Measurements from ENCODE around the gene FAT3.

Gene FAT3

GRCh38 chr11:92264350-92264749, 39.7 kb downstream of the FAT3 start:
- Histone ChIP-seq H3K27ac (ENCODE audit: low read depth, low read length) (no peak overlapping the region), H3K4me1 (ENCODE audit: control insufficient read depth, insufficient read depth, low read length) (peaks cover 54% of the 10 kb centered on the region), H3K9ac (ENCODE audit: low read depth, low read length) (no peak overlapping the region), H3K36me3 (ENCODE audit: control insufficient read depth, insufficient read depth, low read length) (no peaks in the 10 kb centered on the region), H3K9me3 (ENCODE audit: control insufficient read depth, insufficient read depth, low read length) (no peaks in the 10 kb centered on the region), H3K27me3 (ENCODE audit: control insufficient read depth, insufficient read depth, low read length) (no peaks in the 10 kb centered on the region), H3K4me3 (ENCODE audit: low read depth, low read length) (no peak overlapping the region)

- Histone ChIP-seq H3K27ac (ENCODE audit: low read depth, low read length) (no peak overlapping the region), H3K9ac (ENCODE audit: low read depth, low read length) (no peak overlapping the region), H3K4me1 (ENCODE audit: control insufficient read depth, insufficient read depth, low read length) (peaks cover 44% of the 10 kb centered on the region), H3K27me3 (ENCODE audit: control insufficient read depth, insufficient read depth, low read length) (no peaks in the 10 kb centered on the region), H3K36me3 (ENCODE audit: control insufficient read depth, insufficient read depth, low read length) (no peaks in the 10 kb centered on the region), H3K9me3 (ENCODE audit: control insufficient read depth, insufficient read depth, low read length) (no peaks in the 10 kb centered on the region), H3K4me3 (ENCODE audit: low read depth, low read length) (no peak overlapping the region)
Observed at GRCh38 chr11:92266806-92267205, 42.2 kb downstream of the FAT3 start.

GRCh38 chr11:92267278-92267677, 42.7 kb downstream of the FAT3 start:
- Histone ChIP-seq H3K36me3 (ENCODE audit: control insufficient read depth, insufficient read depth, low read length) (no peaks in the 10 kb centered on the region), H3K4me3 (ENCODE audit: low read depth, low read length) (no peak overlapping the region), H3K9me3 (ENCODE audit: control insufficient read depth, insufficient read depth, low read length) (no peaks in the 10 kb centered on the region), H3K9ac (ENCODE audit: low read depth, low read length) (no peak overlapping the region), H3K27me3 (ENCODE audit: control insufficient read depth, insufficient read depth, low read length) (no peaks in the 10 kb centered on the region), H3K4me1 (ENCODE audit: control insufficient read depth, insufficient read depth, low read length) (peaks cover 48% of the 10 kb centered on the region), H3K27ac (ENCODE audit: low read depth, low read length) (no peak overlapping the region)

- H3K9me3 ChIP-seq (ENCODE audit: control insufficient read depth, insufficient read depth, low read length) = no peaks in the 10 kb centered on the region
- peaks cover 54% of the 10 kb centered on the region for H3K4me1 ChIP-seq (ENCODE audit: control insufficient read depth, insufficient read depth, low read length)
- no peaks in the 10 kb centered on the region for H3K27me3 ChIP-seq (ENCODE audit: control insufficient read depth, insufficient read depth, low read length)
- H3K9ac ChIP-seq (ENCODE audit: low read depth, low read length) = no peak overlapping the region
- H3K36me3 ChIP-seq (ENCODE audit: control insufficient read depth, insufficient read depth, low read length) = no peaks in the 10 kb centered on the region
- no peak overlapping the region for H3K4me3 ChIP-seq (ENCODE audit: low read depth, low read length)
- H3K27ac ChIP-seq (ENCODE audit: low read depth, low read length) = peak overlapping the region; percentile 80
Observed at GRCh38 chr11:92267968-92268367, 43.4 kb downstream of the FAT3 start.

- H3K9me3 ChIP-seq (ENCODE audit: control insufficient read depth, insufficient read depth, low read length) = no peaks in the 10 kb centered on the region
- H3K36me3 ChIP-seq (ENCODE audit: control insufficient read depth, insufficient read depth, low read length) = no peaks in the 10 kb centered on the region
- H3K4me3 ChIP-seq (ENCODE audit: low read depth, low read length) = no peak overlapping the region
- H3K27ac ChIP-seq (ENCODE audit: low read depth, low read length) = peak overlapping the region; percentile 80
- H3K9ac ChIP-seq (ENCODE audit: low read depth, low read length) = no peak overlapping the region
- peaks cover 57% of the 10 kb centered on the region for H3K4me1 ChIP-seq (ENCODE audit: control insufficient read depth, insufficient read depth, low read length)
- H3K27me3 ChIP-seq (ENCODE audit: control insufficient read depth, insufficient read depth, low read length) = no peaks in the 10 kb centered on the region
Observed at GRCh38 chr11:92268546-92268945, 43.9 kb downstream of the FAT3 start.

GRCh38 chr11:92269021-92269420, 44.4 kb downstream of the FAT3 start:
- H3K4me1 ChIP-seq (ENCODE audit: control insufficient read depth, insufficient read depth, low read length) = peaks cover 60% of the 10 kb centered on the region

GRCh38 chr11:92269841-92270240, 45.2 kb downstream of the FAT3 start:
- H3K9me3 ChIP-seq (ENCODE audit: control insufficient read depth, insufficient read depth, low read length) = no peaks in the 10 kb centered on the region
- no peaks in the 10 kb centered on the region for H3K36me3 ChIP-seq (ENCODE audit: control insufficient read depth, insufficient read depth, low read length)
- no peak overlapping the region for H3K9ac ChIP-seq (ENCODE audit: low read depth, low read length)
- no peak overlapping the region for H3K27ac ChIP-seq (ENCODE audit: low read depth, low read length)
- H3K27me3 ChIP-seq (ENCODE audit: control insufficient read depth, insufficient read depth, low read length) = no peaks in the 10 kb centered on the region
- peaks cover 60% of the 10 kb centered on the region for H3K4me1 ChIP-seq (ENCODE audit: control insufficient read depth, insufficient read depth, low read length)
- H3K4me3 ChIP-seq (ENCODE audit: low read depth, low read length) = no peak overlapping the region

More at GRCh38 chr11:92269021-92269420, 44.4 kb downstream of the FAT3 start:
- Histone ChIP-seq H3K9ac (ENCODE audit: low read depth, low read length) (no peak overlapping the region), H3K9me3 (ENCODE audit: control insufficient read depth, insufficient read depth, low read length) (no peaks in the 10 kb centered on the region), H3K4me3 (ENCODE audit: low read depth, low read length) (no peak overlapping the region), H3K27ac (ENCODE audit: low read depth, low read length) (peak overlapping the region; percentile 80), H3K27me3 (ENCODE audit: control insufficient read depth, insufficient read depth, low read length) (no peaks in the 10 kb centered on the region), H3K36me3 (ENCODE audit: control insufficient read depth, insufficient read depth, low read length) (no peaks in the 10 kb centered on the region)

DNA sequence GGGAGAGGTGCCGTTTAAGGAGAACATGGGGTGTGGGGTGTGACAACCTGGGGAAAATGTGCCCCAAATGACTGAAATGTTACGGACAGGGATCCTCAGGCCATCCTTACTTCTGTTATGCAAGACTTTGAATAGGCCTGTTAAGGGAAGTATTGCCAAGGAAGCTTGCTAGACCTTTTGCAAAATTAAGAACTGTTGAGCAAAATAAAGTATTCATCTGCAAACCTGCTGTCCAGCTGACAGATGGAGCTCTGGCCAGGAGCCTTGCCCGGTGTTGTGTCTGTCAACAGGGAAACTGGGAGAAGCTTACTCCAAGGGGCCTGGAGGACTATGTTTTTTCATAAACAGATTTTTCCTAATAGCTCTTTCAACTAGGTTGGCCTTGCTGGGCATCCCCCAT, 48.0 kb downstream of the FAT3 start:
- H3K27me3 ChIP-seq (ENCODE audit: control insufficient read depth, insufficient read depth, low read length) = no peaks in the 10 kb centered on the region
- H3K4me3 ChIP-seq (ENCODE audit: low read depth, low read length) = no peak overlapping the region
- no peak overlapping the region for H3K27ac ChIP-seq (ENCODE audit: low read depth, low read length)
- H3K4me1 ChIP-seq (ENCODE audit: control insufficient read depth, insufficient read depth, low read length) = peaks cover 53% of the 10 kb centered on the region
- no peaks in the 10 kb centered on the region for H3K36me3 ChIP-seq (ENCODE audit: control insufficient read depth, insufficient read depth, low read length)
- no peak overlapping the region for H3K9ac ChIP-seq (ENCODE audit: low read depth, low read length)
- no peaks in the 10 kb centered on the region for H3K9me3 ChIP-seq (ENCODE audit: control insufficient read depth, insufficient read depth, low read length)
